HG03108 (cell line): ENCODE data around the gene SPSB1.
"Not testable (repeated sequence)": the region's sequence is repeated elsewhere in the genome, so short reads cannot be mapped to it uniquely, and the experiment has no call there.

Experiments
- ATAC-seq: cut with Tn5 transposase; IDR thresholded peaks from one replicate; pipeline ENCODE4 v1.9.1; 2021; ENCODE audit warnings: moderate library complexity; ENCODE audit not compliant: unreplicated experiment

The SPSB1 gene

DNA sequence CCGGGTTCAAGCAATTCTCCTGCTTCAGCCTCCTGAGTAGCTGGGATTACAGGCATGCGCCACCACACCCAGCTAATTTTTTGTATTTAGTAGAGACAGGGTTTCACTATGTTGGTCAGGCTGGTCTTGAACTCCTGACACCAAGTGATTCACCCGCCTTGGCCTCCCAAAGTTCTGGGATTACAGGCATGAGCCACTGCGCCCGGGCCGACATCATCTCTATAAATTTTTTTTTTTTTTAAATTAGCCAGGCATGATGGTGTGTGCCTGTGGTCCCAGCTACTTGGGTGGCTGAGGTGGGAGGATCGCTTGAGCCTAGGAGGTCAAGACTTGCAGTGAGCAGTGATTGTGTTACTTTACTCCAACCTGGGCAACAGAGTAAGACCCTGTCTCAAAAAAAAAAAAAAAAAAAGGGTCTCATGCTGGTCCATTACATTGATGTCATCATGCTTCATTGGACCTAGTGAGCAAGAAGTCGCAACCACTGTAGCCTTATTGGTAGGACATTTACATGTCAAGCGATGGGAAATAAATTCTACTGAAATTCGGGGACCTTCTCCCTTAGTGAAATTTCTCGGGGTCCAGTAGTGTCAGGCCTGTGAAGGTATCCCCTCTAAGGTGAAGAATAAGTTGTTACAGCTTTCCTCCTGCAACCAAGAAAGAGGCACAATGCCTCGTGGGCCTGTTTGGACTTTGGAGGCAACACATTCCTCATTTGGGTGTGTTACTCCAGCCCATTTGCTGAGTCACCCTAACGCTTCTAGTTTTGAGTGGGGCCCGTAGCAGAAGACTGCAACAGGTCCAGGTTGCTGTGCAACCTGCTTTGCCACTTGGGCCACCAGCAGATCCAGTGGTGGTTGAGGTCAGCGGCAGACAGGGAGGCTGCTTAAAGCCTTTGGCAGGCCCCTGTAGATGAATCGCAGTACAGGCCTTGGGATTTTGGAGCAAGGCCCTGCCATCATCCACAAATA is 7.2 kb downstream of the SPSB1 start:
- ATAC-seq: not testable (repeated sequence)

DNA sequence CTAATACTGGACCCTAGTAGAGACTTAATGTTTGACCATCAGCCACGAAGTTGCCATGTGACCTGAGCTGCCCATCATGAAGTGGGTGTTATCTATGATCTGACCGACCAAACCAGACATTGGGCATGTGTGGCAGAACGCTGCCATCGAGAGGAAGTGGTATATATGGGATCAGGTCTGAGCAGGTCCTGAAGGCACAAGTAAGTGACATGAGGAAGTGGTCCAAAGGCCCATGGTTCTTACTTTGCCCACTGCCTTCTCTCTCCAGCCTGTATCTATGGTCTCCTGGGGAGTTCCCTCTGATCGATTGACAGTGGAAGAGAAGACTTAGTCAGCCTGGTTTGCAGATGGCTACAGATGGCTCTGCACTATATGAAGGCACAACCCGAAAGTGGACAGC is 7.9 kb downstream of the SPSB1 start:
- ATAC-seq: no peak

DNA sequence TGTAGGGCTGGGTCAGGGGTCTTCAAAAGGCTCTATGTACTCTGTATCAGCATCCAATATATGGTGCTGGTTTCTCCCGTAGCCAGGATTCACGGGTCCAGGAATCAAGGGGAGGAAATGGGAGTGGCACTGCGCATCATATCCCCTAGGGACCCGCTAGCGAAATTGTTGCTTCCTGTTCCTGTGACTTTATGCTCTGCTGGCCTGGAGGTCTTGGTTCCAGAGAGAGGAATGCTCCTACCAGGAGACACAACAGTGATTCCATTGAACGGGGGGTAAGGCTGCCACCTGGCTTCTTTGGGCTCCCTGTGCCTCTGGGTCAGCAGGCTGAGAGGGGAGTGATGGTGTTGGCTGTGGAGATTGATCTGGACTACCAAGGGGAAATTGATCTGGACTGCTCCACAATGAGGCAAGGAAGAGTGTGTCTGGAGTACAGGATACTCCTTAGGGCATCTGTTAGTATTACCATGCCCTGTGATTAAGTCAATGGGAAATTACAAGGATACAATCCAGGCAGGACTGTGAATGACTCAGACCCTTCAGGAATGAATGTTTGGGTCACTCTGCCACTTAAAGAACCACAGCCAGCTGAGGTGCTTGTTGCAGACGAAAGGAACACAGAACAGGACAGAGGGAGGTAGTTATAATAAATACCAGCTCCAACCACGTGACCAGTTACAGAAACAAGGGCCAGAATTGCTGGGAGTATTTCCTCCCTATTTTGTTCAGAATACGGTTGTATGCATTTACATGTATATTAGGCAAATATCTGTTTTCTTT is 10.2 kb downstream of the SPSB1 start:
- ATAC-seq: no peak

DNA sequence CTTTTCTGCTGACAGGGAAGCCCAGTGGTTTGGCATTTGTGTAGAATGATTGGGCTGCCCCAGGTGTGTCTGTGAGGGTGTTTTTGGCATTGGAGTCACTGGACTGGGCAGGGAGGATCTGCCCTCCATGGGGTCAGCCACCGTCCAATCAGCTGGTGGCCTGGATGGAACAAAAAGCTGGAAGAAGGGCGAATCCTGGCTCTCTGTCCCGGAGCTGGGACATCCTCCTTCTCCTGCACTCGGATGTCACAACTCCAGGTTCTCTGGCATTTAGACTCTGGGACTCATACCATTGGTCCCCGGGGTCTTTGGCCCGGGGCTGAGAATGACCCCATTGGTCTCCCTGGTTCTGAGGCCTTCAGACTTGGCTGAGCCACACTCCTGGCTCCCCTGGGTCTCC is 11.2 kb downstream of the SPSB1 start:
- no peak for ATAC-seq

DNA sequence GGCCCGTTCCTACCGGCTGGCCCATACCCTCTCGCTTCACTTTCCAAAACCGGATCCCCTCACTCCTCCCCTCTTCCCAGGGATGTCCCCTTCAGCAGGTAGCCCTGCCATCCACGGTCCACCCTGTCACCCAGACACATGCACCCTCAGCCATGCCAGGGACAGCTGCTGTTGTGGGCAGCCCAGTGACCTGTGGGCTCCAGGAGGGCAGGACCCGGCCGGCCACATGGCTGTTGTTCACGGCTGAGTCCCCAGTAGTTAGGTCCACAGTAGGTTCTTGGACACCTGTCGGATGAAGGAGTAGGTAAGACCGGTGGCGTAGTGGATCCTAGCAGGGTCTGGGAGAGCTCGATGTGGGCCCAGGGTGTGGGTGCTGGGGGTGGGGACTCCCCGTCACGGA is 12.5 kb downstream of the SPSB1 start:
- no peak for ATAC-seq

DNA sequence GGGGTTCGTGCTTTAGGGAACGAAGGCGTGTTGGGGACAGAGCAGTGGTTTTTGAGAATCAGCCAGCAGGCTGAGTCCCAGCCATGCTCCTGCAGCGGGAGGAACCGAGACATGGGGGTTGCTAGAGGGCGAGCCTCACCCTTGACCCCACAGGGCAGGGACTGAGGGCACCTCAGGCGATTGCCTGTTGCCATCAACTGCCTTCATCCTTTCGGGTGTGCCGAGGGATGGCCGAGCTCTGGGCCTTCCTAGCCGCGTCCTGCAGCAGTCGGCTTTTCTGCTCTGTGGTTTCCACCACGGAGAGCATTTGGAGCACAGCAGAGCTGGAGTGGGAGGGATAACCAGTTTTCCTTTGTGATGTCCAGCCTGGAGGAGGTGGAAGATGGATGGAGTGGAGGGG is 13.3 kb downstream of the SPSB1 start:
- ATAC-seq: no peak

DNA sequence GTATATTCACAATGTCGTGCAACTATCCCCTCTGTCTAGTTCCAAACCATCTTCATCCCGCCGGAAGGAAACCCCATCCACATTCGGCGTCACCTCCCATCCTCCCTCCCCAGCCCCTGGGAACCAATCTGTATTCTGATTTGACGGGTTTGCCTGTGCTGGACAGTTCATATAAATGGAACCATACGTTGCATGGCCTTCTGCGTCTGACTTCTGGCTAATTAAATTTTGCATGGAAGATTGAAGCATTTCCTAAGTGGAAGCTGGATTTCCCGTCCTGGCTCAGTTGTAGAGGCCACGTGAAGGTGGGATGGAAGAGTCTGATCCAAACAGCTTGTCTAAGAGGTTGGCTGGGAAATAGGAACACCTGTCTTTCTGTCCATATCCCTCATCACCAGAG is 14.6 kb downstream of the SPSB1 start:
- ATAC-seq: no peak

DNA sequence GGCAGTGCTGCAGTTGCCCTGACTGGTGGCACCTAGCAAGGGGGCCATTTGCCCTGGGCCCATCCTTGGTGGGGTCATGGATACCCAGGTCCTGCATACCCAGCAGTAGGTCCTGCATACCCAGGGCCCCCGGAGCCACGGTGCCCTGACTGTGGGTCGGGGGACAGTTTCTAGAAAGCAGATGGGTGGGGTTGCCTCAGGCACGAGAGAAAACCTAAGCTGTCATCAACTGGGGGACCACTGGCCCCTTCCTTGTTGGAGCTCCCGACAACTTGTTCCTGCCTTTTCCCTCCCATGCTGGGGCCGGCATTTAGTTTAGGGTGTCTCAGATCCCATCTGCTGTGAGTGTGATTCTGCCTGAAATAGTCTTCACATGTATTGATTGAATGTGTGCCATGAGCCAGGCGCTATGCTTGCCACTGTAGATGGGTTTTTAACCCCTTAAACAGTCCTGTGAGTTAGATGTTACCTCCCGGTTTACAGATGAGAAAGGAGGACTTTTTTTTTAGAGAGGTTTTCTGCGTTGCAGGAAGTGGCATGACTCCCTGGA is 15.6 kb downstream of the SPSB1 start:
- ATAC-seq: no peak

DNA sequence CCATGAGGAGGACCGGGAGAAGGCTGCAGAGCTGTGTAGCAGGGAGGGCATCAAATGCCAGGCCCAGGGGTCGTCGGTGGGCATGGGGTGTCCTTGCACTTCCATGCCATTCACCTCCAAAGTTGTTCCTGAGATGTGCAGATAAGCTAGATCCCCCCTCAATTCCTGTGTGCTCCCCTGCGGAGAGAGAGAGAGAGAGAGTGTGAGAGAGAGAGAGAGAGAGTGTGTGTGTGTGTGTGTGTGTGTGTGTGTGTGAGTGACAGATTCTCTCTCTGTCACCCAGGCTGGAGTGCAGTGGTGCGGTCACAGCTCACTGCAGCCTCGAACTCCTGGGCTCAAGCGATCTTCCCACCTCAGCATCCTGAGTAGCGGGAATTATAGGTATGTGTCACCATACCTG is 16.4 kb downstream of the SPSB1 start:
- no peak for ATAC-seq

DNA sequence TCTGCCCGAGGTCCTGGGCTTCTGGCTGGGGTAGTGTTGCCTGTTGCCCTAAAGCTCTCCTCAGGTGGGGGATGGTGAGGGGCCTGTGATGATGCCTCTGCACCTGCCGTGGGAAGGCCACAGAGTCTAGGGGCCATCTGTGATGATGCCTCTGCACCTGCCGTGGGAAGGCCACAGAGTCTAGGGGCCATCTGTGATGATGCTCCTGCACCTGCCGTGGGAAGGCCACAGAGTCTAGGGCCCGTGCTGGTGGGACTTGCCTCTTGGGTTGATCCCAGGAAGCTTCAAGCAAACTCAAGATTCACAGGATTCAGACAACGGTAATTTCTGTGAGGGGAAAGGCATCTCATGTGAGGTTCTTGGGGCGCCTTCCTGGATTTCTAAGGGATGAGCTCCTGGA is 17.3 kb downstream of the SPSB1 start:
- no peak for ATAC-seq

DNA sequence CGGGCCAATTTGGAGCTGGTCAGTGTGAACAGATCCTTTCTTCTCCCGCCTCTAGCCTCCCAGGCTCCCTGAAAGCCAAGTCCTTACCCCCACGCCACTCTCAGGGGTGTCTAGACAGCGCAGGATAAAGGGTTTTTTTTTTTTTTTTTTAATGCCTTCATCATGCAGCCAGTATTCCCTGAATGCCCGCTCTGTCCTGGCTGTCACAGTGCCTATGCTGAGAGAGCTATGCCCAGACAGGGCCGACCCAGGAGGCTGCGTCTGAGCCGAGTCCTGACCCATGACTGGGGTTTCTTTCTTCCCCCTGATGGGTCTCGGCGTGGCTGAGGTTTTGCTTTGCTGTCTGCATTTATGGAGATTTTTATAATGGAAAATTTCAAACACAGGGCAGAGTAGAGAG is 18.3 kb downstream of the SPSB1 start:
- no peak for ATAC-seq

DNA sequence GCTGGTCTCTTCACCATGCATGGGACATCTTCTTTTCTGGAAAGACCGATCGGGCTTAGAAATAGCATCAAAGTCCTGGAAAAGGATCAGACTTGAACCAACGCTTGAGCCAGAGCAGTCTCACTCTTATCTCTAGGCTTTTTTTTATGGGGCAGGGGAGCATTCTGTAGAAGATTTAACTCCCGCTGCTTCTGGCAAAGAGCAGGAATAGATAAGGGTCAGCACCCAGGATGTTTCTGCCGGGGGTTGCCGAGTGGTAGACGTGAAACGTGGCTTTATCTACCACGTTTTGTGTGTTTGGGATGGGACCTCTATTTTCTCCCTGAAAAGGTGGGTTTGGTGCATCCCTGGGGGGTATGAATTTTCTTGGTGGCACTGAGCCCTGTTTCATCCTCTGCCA is 18.8 kb downstream of the SPSB1 start:
- no peak for ATAC-seq

DNA sequence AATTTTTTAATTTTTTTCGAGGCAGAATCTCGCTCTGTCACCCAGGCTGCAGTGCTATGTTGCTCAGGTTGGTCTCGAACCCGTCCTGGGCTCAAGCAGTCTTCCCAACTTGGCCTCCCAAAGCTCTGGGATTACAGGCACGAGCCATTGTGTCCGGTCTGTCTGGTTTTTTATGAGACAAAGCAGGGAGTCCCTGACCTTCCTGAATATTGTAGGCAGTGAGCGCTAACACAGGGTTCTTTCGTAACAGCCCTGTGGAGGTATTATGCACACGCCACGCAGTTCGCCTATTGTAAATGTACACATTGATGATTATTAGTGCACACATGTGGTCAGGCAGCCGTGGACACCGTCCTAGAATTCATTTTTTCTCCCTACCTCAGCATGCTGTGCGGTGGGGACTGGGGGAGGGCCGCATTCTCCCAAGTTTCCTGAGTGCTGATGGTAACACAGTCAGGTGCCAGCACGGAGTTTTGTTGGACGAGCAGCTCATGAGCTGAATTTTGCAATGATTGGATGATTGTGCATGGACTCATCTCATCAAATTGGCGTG is 19.6 kb downstream of the SPSB1 start:
- ATAC-seq: no peak

DNA sequence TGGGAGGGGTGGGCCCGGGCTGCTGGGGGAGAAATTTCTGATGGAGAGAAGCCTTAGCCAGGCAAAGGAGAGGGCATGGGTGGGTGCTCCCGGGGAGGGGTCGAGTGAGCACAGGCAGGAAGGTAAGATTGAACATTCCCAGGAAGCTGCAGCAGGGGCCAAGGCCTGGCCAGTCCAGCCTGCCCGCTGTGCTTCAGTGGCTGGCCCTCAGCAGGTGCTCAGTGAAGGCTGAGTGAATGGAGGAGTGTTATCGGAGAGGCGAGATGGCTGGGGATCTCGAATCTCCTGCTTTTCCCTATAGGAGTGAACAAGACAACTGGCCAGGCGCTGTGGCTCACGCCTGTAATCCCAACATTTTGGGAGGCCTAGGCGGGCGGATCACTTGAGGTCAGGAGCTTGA is 20.9 kb downstream of the SPSB1 start:
- no peak for ATAC-seq

DNA sequence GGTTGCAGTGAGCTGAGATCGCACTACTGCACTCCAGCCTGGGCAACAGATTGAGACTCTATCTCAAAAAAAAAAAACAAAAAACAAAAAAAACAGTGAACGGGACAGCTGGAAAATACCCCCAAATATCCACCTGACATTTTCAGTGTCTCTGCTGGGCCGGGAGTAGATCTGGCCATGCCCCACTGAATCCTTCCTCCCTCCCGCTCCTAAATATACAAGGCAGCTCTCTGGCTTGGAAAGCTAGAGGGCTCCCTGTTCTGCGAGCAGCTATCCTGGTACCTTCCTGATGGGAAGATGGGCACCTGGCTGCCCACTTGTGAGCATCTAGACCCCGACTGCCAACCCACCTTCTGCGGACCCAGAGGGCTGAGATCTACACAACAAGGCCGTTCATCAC is 21.4 kb downstream of the SPSB1 start:
- no peak for ATAC-seq

DNA sequence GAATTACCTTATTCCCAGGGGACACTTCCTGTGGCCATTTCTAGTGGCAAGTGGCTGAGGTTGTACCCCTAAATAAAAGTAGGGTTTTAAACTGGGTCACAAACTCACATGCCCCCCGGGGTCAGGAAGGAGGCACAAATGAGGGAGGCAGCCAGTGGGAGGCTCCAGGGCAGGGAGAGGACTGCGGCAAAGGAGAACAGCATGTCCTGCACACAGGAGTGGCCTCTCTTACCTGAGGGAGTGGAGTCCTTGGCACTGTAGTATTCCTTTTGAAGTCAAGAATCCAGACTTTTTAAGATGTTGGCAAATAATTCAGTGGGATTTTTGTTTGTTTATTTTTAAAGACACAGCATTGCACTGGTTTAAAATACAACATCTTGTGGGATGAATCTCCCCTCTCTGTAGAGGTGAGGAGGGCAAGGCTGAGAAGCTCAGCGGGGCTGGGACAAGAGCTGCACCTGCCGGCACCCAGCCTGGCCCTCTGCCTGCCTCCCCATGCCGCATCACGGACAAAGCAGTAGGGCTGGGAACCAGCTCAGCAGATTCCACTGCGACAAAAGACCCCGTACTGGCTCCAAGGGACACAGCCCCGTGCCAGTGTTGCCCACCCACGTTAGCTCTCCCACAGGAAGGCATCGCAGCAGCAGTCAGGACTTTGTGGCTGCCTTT is 22.2 kb downstream of the SPSB1 start:
- no peak for ATAC-seq

DNA sequence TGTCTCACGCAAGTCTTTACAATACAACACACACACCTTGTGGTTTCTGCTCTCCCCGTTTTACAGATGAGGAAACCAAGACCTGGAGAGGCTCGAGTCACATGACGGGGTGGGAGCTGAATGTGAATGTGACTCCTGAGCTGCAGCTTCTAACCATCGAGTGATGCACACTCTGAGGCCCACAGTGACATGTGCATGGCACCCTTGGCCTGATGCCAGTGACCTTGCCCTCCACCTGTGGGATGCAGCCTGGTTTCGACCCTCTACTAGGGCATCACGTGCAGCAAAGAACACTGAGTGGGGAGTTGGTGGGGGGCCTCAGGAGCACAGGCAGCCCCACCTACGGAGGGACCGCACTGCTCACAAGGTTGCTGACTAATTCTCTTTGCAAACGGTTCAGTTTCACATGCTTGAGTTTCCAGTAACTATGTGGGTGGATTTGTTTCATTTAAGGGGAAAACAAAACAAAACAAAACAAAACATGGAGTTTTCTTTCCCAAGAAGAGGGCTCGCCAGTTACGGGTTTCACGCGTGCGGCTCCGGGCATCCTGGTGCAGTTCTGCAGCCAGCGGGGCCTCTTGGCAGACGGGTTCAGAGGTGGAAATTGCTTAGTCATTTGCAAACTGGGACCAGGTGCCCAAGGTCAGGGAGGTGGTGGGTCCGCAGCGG is 22.9 kb downstream of the SPSB1 start:
- no peak for ATAC-seq

DNA sequence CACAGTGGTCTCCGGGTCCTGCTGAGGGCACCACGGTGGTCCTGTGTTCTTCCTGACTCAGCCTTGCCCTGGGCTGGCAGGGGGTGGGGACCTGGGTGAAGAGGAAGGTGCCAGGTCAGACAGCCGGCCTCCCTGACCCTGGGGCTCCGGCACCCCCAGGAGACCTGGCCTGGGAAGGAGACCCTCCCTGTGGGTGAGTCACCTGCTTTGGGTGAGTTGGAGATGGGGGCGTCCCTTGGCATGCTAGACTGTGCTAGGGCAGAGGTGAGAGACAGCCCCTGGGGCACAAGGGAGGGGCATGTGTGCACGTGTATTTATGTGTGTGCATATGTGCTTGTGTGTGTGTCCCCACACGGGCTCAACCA is 23.4 kb downstream of the SPSB1 start:
- ATAC-seq: no peak

DNA sequence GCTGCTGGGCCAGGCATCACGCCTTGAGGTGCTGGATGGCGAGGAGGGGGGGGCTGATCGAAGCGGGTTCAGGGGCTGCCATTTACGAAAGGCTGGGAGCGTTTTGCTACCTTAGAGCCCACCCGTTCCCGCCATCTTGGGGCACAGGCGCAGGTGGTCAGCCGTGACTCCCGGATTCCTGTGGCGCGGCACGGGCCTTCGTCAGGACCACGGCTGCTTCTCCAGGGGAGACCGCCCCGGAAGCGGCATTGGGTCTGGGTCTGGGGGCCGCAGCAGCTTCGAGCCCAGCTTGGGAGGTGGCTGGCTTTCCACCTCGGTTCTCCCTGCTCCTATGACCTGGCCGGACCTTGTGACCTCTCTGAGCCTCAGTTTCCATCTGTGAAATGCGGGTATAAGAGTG is 23.8 kb downstream of the SPSB1 start:
- no peak for ATAC-seq

DNA sequence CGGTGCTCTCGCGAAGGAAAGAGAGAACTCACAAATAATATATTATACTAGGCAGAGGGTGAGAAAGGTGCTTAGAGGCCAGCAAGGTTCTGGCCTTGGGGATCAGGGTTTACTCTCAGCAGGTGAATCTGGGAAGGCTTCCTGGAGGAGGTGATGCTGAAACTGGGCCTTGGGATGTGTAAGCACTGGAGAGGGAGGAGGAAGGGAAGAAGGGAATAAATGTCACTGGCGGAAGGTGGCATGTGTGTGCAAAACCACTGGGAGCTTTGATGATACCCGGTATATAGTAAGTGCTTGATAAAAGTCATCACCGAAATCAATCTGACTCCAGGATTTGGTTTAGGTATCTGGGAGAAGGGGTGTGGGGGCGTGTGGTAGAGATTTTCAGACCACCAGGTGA is 24.4 kb downstream of the SPSB1 start:
- ATAC-seq: no peak
